HG02610 (cell line): ENCODE measurements around the gene SRGAP1.
"Not testable (repeated sequence)": the region's sequence is repeated elsewhere in the genome, so short reads cannot be mapped to it uniquely, and the experiment has no call there.

Experiments
- ATAC-seq: cut with Tn5 transposase; IDR thresholded peaks from one replicate; pipeline ENCODE4 v1.9.1; 2021; ENCODE audit warnings: mild to moderate bottlenecking, moderate library complexity; ENCODE audit not compliant: unreplicated experiment

The SRGAP1 gene

GRCh38 chr12:63999853-64000252, 155.4 kb downstream of the SRGAP1 start:
- no peak for ATAC-seq

DNA sequence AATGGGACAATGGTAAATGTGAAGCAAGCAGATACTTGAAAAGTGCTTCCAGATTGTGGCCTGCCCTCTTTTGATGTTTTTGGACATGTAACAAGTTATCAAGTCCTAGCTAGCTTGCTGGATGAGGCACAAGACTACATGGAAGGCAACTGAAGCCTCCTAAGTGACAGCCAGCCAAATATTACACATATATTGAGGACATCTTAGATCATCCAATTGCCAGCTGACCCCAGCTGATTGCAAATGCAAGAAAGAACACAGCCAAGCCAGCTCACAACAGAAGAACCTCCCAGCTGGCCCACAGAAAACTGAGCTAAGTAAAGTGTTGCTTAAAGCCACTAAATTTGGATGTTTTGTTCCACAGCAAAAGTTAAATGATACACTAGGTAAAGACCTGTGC, 156.9 kb downstream of the SRGAP1 start:
- no peak for ATAC-seq

- ATAC-seq, result no peak
Observed at GRCh38 chr12:64004641-64005040, 160.1 kb downstream of the SRGAP1 start.

- no peak for ATAC-seq
Observed at GRCh38 chr12:64006211-64006825, 161.8 kb downstream of the SRGAP1 start.

GRCh38 chr12:64007853-64008252, 163.4 kb downstream of the SRGAP1 start:
- ATAC-seq, result no peak

- no peak for ATAC-seq
Observed at GRCh38 chr12:64008596-64008995, 164.1 kb downstream of the SRGAP1 start.

DNA sequence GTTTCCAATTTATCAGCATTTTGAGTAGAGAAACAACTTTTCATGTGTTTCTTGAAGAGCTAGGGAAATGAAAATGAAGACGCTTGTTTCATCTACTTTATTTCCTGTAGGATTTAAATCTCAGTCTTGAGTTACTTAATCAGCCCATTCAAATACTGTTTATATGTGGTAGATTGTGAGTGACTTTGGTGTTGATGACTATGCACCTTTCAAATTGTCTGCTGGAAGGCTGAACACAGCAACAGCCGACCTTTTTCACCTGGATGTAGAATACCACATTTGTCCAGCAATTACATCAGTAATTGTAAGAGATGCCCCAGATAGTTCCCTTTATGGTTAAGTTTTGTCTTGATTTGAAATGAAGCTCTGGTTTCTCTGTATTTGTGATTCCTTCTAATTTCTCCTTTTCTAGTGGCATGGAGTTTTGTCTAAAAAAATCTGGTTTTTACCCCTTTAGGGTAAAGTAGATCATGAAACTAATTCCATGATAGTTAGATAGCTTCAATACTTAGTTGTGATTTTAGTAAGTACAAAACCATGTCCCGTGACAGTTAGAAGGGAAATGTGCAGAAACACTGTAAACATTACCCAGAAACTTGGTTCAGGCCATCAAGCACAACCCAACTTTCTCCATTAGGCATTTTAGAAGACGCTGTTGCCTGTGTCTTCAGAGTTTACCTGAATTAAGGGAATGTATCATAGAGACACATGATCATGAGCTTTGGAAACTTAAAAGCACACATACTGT, 165.0 kb downstream of the SRGAP1 start:
- peak; percentile 44 for ATAC-seq

DNA sequence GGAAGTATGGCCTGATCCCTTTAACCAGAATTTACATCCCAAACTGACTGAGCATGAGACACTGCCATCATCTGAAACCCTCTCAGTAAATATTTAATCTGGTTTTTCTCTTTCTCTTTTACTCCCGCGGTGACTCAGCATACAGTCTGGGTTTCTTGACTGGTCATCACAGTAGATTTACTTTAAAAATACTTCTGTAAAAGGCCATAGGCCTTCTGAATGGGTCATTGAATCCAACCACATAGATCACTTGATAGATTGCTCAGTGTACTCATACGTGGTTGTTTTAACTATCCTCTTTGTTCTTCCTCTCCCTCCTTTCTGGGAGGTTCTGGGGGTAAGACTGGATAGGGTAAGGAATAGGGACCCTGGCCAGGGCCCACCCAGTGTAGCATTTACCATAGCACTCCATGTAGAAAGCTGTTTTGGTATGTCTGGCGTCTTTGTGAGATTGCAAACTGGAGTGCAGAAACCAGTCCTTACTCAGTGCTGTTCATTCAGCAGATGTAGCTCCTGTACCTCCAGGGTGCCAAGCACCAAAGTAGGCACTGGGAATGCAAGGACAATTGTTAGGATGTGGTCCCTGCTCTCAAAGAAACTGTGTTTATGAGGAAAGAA, 165.7 kb downstream of the SRGAP1 start:
- peak; percentile 82 for ATAC-seq

DNA sequence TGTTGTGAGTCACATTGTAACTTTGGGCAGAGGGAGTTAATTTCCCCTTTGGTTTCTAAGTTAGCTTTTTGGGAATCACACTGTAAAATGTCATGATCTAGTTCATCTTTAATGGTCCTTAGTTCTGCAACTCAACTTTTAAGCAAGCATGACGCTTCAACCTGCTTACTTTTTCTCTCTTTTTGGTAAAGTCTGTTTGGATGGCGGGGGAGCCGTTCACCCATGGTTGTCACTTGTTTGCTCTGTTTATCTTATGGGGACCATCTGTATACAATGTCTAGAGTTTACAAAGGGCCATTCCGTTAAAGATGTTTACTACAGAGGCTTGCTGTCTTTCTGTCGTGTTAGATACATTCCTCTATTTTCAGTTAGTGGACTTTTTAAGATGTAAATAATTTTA, 172.0 kb downstream of the SRGAP1 start:
- no peak for ATAC-seq

- not testable (repeated sequence) for ATAC-seq
Observed at GRCh38 chr12:64018116-64018515, 173.6 kb downstream of the SRGAP1 start.

GRCh38 chr12:64018524-64018923, 174.0 kb downstream of the SRGAP1 start:
- ATAC-seq, result no peak

GRCh38 chr12:64019101-64019500, 174.6 kb downstream of the SRGAP1 start:
- ATAC-seq, result no peak

- no peak for ATAC-seq
Observed at GRCh38 chr12:64019654-64020053, 175.2 kb downstream of the SRGAP1 start.

DNA sequence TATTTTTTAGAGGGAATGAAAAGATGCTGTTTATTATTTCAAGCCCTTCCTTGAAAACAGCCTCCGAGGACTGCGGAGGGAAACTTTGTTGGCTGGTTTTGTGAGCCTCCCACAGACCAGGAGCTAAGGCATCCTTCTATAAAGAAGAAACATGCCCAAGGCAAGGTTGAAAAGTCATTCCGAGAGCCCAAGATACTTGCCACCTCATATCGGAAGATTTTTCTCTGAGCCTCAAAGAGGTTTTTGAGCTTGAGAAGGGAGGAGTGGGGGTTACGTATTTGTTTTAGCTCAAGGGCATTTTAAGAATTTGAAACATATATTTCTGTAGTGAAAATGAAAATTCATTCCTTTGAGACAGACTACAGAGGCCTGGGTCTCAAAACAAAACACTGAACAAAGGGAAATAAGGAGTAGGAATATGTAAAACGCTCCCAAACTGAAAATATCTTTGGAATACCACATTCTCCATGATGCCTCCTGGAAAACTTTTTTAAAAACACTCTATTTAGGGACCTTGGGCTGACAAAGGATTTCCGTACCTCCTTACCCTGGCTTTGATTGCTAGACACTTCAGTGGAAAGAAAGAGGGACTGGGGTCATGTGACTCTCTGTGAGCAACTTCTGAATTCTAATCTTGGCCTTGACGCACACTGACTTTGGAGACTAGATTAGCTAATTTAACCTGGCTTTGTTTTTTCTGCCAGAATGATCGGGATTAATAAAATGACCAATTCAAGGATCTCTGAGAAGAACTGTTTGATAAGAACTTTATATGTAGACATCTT, 180.9 kb downstream of the SRGAP1 start:
- no peak for ATAC-seq

GRCh38 chr12:64027311-64027710, 182.8 kb downstream of the SRGAP1 start:
- ATAC-seq, result no peak

GRCh38 chr12:64028541-64028940, 184.0 kb downstream of the SRGAP1 start:
- ATAC-seq, result no peak

- no peak for ATAC-seq
Observed at GRCh38 chr12:64029013-64029857, 184.7 kb downstream of the SRGAP1 start.

DNA sequence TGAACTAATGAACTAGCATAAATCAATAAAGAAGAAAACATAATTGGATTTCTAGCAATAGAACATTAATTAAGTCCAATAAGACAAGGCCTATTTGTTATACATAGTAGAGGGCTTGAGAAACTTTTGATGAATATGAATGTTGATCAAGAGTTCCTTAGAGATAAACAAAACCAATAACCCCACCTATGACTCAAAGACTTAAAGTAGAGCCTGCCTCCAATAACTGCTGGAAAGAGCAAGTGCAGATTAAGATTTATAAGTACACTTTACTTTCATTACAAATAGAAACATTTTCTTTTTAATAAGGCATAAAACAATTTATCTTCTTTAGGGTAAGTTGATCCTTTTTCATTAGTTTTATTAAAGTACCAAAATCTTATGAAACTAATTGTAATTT, 185.7 kb downstream of the SRGAP1 start:
- ATAC-seq, result no peak

DNA sequence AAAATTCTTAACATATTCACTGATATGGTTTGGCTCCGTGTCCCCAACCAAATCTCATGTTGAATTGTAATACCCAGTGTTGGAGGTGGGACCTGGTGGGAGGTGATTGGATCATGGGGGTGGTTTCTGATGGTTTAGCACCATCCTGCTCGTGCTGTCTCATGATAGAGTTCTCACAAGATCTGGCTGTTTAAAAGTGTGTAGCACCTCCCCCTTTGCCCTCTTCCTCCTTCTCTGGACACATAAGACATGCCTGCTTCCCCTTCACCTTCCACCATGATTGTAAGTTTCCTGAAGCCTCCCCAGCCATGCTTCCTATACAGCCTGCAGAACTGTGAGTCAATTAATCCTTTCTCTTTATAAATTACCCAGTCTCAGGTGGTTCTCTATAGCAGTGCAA, 189.6 kb downstream of the SRGAP1 start:
- ATAC-seq, result not testable (repeated sequence)

- no peak for ATAC-seq
Observed at GRCh38 chr12:64034901-64035576, 190.5 kb downstream of the SRGAP1 start.
